Colonic mucosa (tissue), 4 donors: Measurements from ENCODE around the gene PAPSS2. TPM values are rescaled to one million over a fixed set of nuclear protein-coding genes. Genes with fewer than 3 reads are reported as not detected.
A peak's percentile ranks its signal among the peaks of the same experiment; 100 is the strongest.

ENCODE experiments used
- DNase-seq: peaks from one replicate; pipeline ENCODE4 v3.0.0-alpha.2; 2020
- H3K27ac ChIP-seq: fragments of 200-600 bp; one replicate; pipeline ENCODE4 v1.8.0; 2021
- H3K27me3 ChIP-seq: fragments of 200-600 bp; one replicate; pipeline ENCODE4 v1.8.0; 2021
- H3K36me3 ChIP-seq: fragments of 200-600 bp; one replicate; pipeline ENCODE4 v1.8.0; 2021
- H3K4me1 ChIP-seq: fragments of 200-600 bp; one replicate; pipeline ENCODE4 v1.8.0; 2021; ENCODE audit warnings: mild to moderate bottlenecking
- H3K4me3 ChIP-seq: fragments of 200-600 bp; one replicate; pipeline ENCODE4 v1.8.0; 2021
- H3K9ac ChIP-seq, 2 donors: one replicate each; pipeline ENCODE4 v1.7.0; 2013; ENCODE audit warnings: control low read depth in 2 of 2, low read depth in 2 of 2, low read length in 2 of 2
- H3K9me3 ChIP-seq: fragments of 200-600 bp; one replicate; pipeline ENCODE4 v1.8.0; 2021
- CTCF ChIP-seq: fragments of 200-600 bp; IDR thresholded peaks from one replicate; pipeline ENCODE4 v1.8.0; 2022; ENCODE audit warnings: antibody characterized with exemption, mild to moderate bottlenecking
- intact Hi-C: fragments of 100-400 bp; cut with DNase I; formaldehyde crosslinking; loops from one replicate; pipeline ENCODE4 v1.14.1; 2022
- total RNA-seq, 2 donors: library from RNA; stranded (reverse); fragmentation: NEBNext Ultra II Directional in 1 of 2; extraction: Animal tissue kit (Norgen Biotek cat#: 25700) in 1 of 2; gene quantifications; one replicate each; pipeline ENCODE4 v1.2.1, GENCODE V29; 2021
- donor health status: healthy.
- donor health status: DM: no; HTN: no; CAD: no.
- donor health status: DM: no; HTN: no; CAD: no.

Gene PAPSS2
- total RNA-seq, 2 donors from 2014 or later, result 279 to 310 TPM

- no peak overlapping the region for H3K4me3 ChIP-seq
- no peaks in the 10 kb centered on the region for H3K4me1 ChIP-seq
- no peak overlapping the region for H3K27ac ChIP-seq
- TF ChIP-seq CTCF, result peak; percentile 53
- H3K9ac ChIP-seq, result no peak overlapping the region
- no peaks in the 10 kb centered on the region for H3K9me3 ChIP-seq
- no peaks in the 10 kb centered on the region for H3K27me3 ChIP-seq
- intact Hi-C loops, result loop anchor here (5.0 kb wide), 2 partner anchors 115 to 235 kb away; partner anchors contain the start of gene PAPSS2
- DNase-seq, result no peak
- no peaks in the 10 kb centered on the region for H3K36me3 ChIP-seq
These were observed 112.3 kb downstream of the PAPSS2 start for GRCh38 chr10:87771871-87772500.

GRCh38 chr10:87775766-87776165 is 116.1 kb downstream of the PAPSS2 start:
- Histone ChIP-seq H3K36me3 (no peaks in the 10 kb centered on the region), H3K27me3 (no peaks in the 10 kb centered on the region), H3K4me3 (no peak overlapping the region), H3K4me1 (no peaks in the 10 kb centered on the region), H3K27ac (no peak overlapping the region), H3K9me3 (no peaks in the 10 kb centered on the region), H3K9ac (no peak overlapping the region)
- no peak for DNase-seq
- no peak for TF ChIP-seq CTCF
- intact Hi-C loops, result no loop called here

- Histone ChIP-seq H3K9me3 (no peaks in the 10 kb centered on the region), H3K4me1 (no peaks in the 10 kb centered on the region), H3K36me3 (no peaks in the 10 kb centered on the region), H3K9ac (no peak overlapping the region), H3K27ac (no peak overlapping the region), H3K4me3 (no peak overlapping the region), H3K27me3 (no peaks in the 10 kb centered on the region)
- TF ChIP-seq CTCF, result no peak
- DNase-seq, result no peak
- intact Hi-C loops, result no loop called here
These were observed 116.7 kb downstream of the PAPSS2 start for GRCh38 chr10:87776328-87776727.

GRCh38 chr10:87781545-87781944 is 121.9 kb downstream of the PAPSS2 start:
- no peaks in the 10 kb centered on the region for H3K9me3 ChIP-seq
- H3K36me3 ChIP-seq, result no peaks in the 10 kb centered on the region
- no peaks in the 10 kb centered on the region for H3K4me1 ChIP-seq
- H3K27ac ChIP-seq, result no peak overlapping the region
- intact Hi-C loops, result no loop called here
- no peak for TF ChIP-seq CTCF
- H3K27me3 ChIP-seq, result no peaks in the 10 kb centered on the region
- H3K4me3 ChIP-seq, result no peak overlapping the region
- no peak for DNase-seq
- H3K9ac ChIP-seq, result no peak overlapping the region

GRCh38 chr10:87782721-87783120 is 123.0 kb downstream of the PAPSS2 start:
- no peak overlapping the region for H3K27ac ChIP-seq
- intact Hi-C loops, result no loop called here
- no peak for TF ChIP-seq CTCF
- H3K4me1 ChIP-seq, result no peaks in the 10 kb centered on the region
- no peak for DNase-seq
- H3K4me3 ChIP-seq, result no peak overlapping the region
- no peaks in the 10 kb centered on the region for H3K9me3 ChIP-seq
- H3K36me3 ChIP-seq, result no peaks in the 10 kb centered on the region
- H3K27me3 ChIP-seq, result no peaks in the 10 kb centered on the region
- H3K9ac ChIP-seq, result no peak overlapping the region
